HCT116 (cell line): ENCODE measurements around the gene COL5A1. TPM values are rescaled to one million over a fixed set of nuclear protein-coding genes. Genes with fewer than 3 reads are reported as not detected.

Experiments
- ATAC-seq: fragments of 200-7000 bp; cut with Tn5 transposase; 2 replicates; pipeline ENCODE4 v1.9.1; 2020; ENCODE audit warnings: mild to moderate bottlenecking, moderate library complexity
- Bru-seq: library from RNA; stranded (reverse); fragments of 400-500 nt; gene quantifications from one replicate; lab custom pipeline; 2021; lab: Mats Ljungman, UMichigan
- BruChase-seq, 2 experiments: library from RNA; stranded (reverse); fragments of 400-500 nt; gene quantifications; one replicate each; lab custom pipeline; 2021; lab: Mats Ljungman, UMichigan
- BruUV-seq: library from RNA; stranded (reverse); fragments of 400-500 nt; replicated peaks from 2 replicates; lab custom pipeline; 2021; lab: Mats Ljungman, UMichigan
- CTCF ChIA-PET: fragments of 300-600 bp; sonication (Branson Sonifier 250); formaldehyde crosslinking; loops from one replicate; lab custom pipeline; 2021; ENCODE audit warnings: antibody characterized with exemption; lab: Charles Lee
- POLR2A ChIA-PET: fragments of 300-600, 350-600 bp; sonication (Branson Sonifier 250); formaldehyde crosslinking; loops from one replicate; lab custom pipeline; 2021; ENCODE audit warnings: antibody characterized with exemption; lab: Charles Lee
- RAD21 ChIA-PET, 2 experiments: fragments of 300-600 bp; sonication (Branson Sonifier 250); formaldehyde crosslinking; loops; one replicate each; lab custom pipeline; 2023; ENCODE audit warnings: low total read pairs in 2 of 2; ENCODE audit not compliant: uncharacterized antibody in 2 of 2, unreplicated experiment in 2 of 2, low non-redundant PET in 1 of 2; lab: Charles Lee
- DNase-seq: peaks from one replicate; pipeline ENCODE4 v3.0.0-alpha.2; 2010; ENCODE audit warnings: low read depth, low spot score
- H2AFZ ChIP-seq: fragments of 200-600 bp; shearing (Covaris generic), sonication (generic); 2 replicates; pipeline ENCODE4 v1.6.1; 2017; ENCODE audit warnings: low read depth, mixed run types, mixed read lengths, antibody characterized with exemption, low read length; ENCODE audit not compliant: poor library complexity, severe bottlenecking
- H3K27ac ChIP-seq: 2 replicates; pipeline ENCODE4 v1.5.1; 2012; ENCODE audit warnings: low read depth, low read length
- H3K27me3 ChIP-seq: fragments of 200-600 bp; sonication (generic); 2 replicates; pipeline ENCODE4 v1.6.1; 2016; ENCODE audit warnings: mixed run types, low read length, mixed read lengths; ENCODE audit not compliant: insufficient read depth
- H3K36me3 ChIP-seq, 2 experiments: fragments of 200-500 bp in 1 of 2; fragments of 200-600 bp in 1 of 2; sonication (Bioruptor generic) in 1 of 2; sonication (generic) in 1 of 2; 2 replicates each; pipeline versions ENCODE4 v1.5.1 to v1.6.1; 2014 to 2016; ENCODE audit warnings: low read length in 2 of 2, inconsistent platforms in 1 of 2, mixed read lengths in 1 of 2, mixed run types in 1 of 2; ENCODE audit not compliant: insufficient read depth in 2 of 2, control insufficient read depth in 1 of 2
- H3K4me1 ChIP-seq, 2 experiments: fragments of 200-600 bp in 1 of 2; sonication (generic) in 1 of 2; 2 replicates each; pipeline versions ENCODE4 v1.5.1 to v1.6.1; 2012 to 2017; ENCODE audit warnings: low read length in 2 of 2, inconsistent platforms in 1 of 2, mild to moderate bottlenecking in 1 of 2, mixed read lengths in 1 of 2, mixed run types in 1 of 2, moderate library complexity in 1 of 2; ENCODE audit not compliant: insufficient read depth in 2 of 2, control insufficient read depth in 1 of 2
- H3K4me2 ChIP-seq: fragments of 200-600 bp; sonication (generic); 2 replicates; pipeline ENCODE4 v1.6.1; 2017; ENCODE audit warnings: mixed run types, low read length, mixed read lengths
- H3K4me3 ChIP-seq, 2 experiments: fragments of 200-600 bp in 1 of 2; sonication (generic) in 1 of 2; replicated peaks in 1 of 2; 2 replicates each; pipeline ENCODE4 v1.5.1; 2011 to 2016; ENCODE audit warnings: low read length in 2 of 2, control low read depth in 1 of 2, low read depth in 1 of 2, mild to moderate bottlenecking in 1 of 2, mixed read lengths in 1 of 2, mixed run types in 1 of 2
- H3K79me2 ChIP-seq: fragments of 200-600 bp; sonication (generic); 2 replicates; pipeline ENCODE4 v1.6.1; 2017; ENCODE audit warnings: mild to moderate bottlenecking, mixed run types, low read length, moderate library complexity, mixed read lengths; ENCODE audit not compliant: insufficient read depth
- H3K9ac ChIP-seq: fragments of 200-600 bp; sonication (generic); 2 replicates; pipeline ENCODE4 v1.6.1; 2016; ENCODE audit warnings: low read length, mixed read lengths
- H3K9me2 ChIP-seq: fragments of 200-600 bp; sonication (generic), shearing (Covaris generic); 2 replicates; pipeline ENCODE4 v1.6.1; 2017; ENCODE audit warnings: mixed run types, mild to moderate bottlenecking, moderate library complexity; ENCODE audit not compliant: insufficient read depth
- H3K9me3 ChIP-seq, 2 experiments: fragments of 200-500 bp in 1 of 2; fragments of 200-600 bp in 1 of 2; sonication (Bioruptor generic) in 1 of 2; sonication (generic) in 1 of 2; 2 replicates each; pipeline ENCODE4 v1.6.1; 2014 to 2017; ENCODE audit warnings: low read length in 2 of 2, mixed read lengths in 2 of 2, inconsistent platforms in 1 of 2, low read depth in 1 of 2, mild to moderate bottlenecking in 1 of 2, mixed run types in 1 of 2, moderate library complexity in 1 of 2; ENCODE audit not compliant: control insufficient read depth in 1 of 2, insufficient read depth in 1 of 2
- H4K20me1 ChIP-seq: fragments of 200-600 bp; sonication (generic), shearing (Covaris generic); 2 replicates; pipeline ENCODE4 v1.6.1; 2017; ENCODE audit warnings: mixed run types, mild to moderate bottlenecking, moderate library complexity; ENCODE audit not compliant: insufficient read depth
- CBX3 ChIP-seq: IDR thresholded peaks from 2 replicates; pipeline ENCODE4 v1.6.1; 2012; ENCODE audit warnings: low read depth
- CEBPB ChIP-seq: IDR thresholded peaks from 2 replicates; pipeline ENCODE4 v1.6.1; 2012; ENCODE audit warnings: low read depth
- CTCF ChIP-seq, 3 experiments: fragments of 200-600 bp in 1 of 3; sonication (generic) in 1 of 3; IDR thresholded peaks in 2 of 3; conservative IDR thresholded peaks in 1 of 3; 2 replicates each; pipeline ENCODE4 v1.5.1; 2012 to 2017; ENCODE audit warnings: low read depth in 2 of 3, low read length in 2 of 3, antibody characterized with exemption in 1 of 3, borderline replicate concordance in 1 of 3, control low read depth in 1 of 3, mild to moderate bottlenecking in 1 of 3, mixed read lengths in 1 of 3, mixed run types in 1 of 3, moderate library complexity in 1 of 3; ENCODE audit not compliant: insufficient read depth in 1 of 3
- EZH2 ChIP-seq: fragments of 200-600 bp; sonication (generic); IDR thresholded peaks from 2 replicates; pipeline ENCODE4 v1.6.1; 2017; ENCODE audit warnings: antibody characterized with exemption, mixed run types
- EZH2phosphoT487 ChIP-seq: fragments of 200-600 bp; IDR thresholded peaks from 2 replicates; pipeline ENCODE4 v1.6.1; 2018; ENCODE audit warnings: antibody characterized with exemption, borderline replicate concordance
- JUND ChIP-seq: IDR thresholded peaks from 2 replicates; pipeline ENCODE4 v1.6.1; 2012
- POLR2A ChIP-seq: IDR thresholded peaks from 2 replicates; pipeline ENCODE4 v1.7.0; 2011; ENCODE audit warnings: borderline replicate concordance; ENCODE audit not compliant: insufficient read depth, insufficient read length; ENCODE audit errors: extremely low read depth
- RAD21 ChIP-seq: IDR thresholded peaks from 2 replicates; pipeline ENCODE4 v1.6.1; 2012; ENCODE audit warnings: low read depth, mild to moderate bottlenecking
- REST ChIP-seq: IDR thresholded peaks from 2 replicates; pipeline ENCODE4 v1.6.1; 2012; ENCODE audit warnings: low read depth
- SP1 ChIP-seq: IDR thresholded peaks from 2 replicates; pipeline ENCODE4 v1.6.1; 2012; ENCODE audit warnings: low read depth
- SRF ChIP-seq: IDR thresholded peaks from 2 replicates; pipeline ENCODE4 v1.6.1; 2012; ENCODE audit warnings: low read depth
- ZBTB33 ChIP-seq: IDR thresholded peaks from 2 replicates; pipeline ENCODE4 v1.6.1; 2011; ENCODE audit warnings: mild to moderate bottlenecking, low read length, moderate library complexity; ENCODE audit not compliant: insufficient replicate concordance; ENCODE audit errors: extremely low read depth
- intact Hi-C: fragments of 100-400 bp; cut with micrococcal nuclease; formaldehyde crosslinking; loops from 2 replicates; pipeline ENCODE4 v1.10.0; 2022
- long read RNA-seq: library from polyadenylated mRNA; unstranded; transcript quantifications from one replicate; pipeline ENCODE4 v2.0.0, GENCODE V29; 2021; ENCODE audit not compliant: unreplicated experiment
- polyA plus RNA-seq: library from polyadenylated mRNA; unstranded; fragments of >200 nt; gene quantifications from 2 replicates; pipeline ENCODE4 v1.2.1, GENCODE V29; 2012; ENCODE audit warnings: missing spikeins
- total RNA-seq: library from RNA; stranded (reverse); gene quantifications from one replicate; pipeline ENCODE4 v1.2.1, GENCODE V29; 2021; ENCODE audit not compliant: unreplicated experiment

COL5A1 gene
- 0.30 TPM for total RNA-seq
- polyA plus RNA-seq: 0.02 and 0.04 TPM in 2 replicates
- percentile 3 among the genes with signal in this experiment for Bru-seq, nascent RNA
- percentile 5 among the genes with signal in this experiment for BruChase-seq, experiment 1, labeled RNA remaining after a 6-hour chase
- BruChase-seq, experiment 2, labeled RNA remaining after a 2-hour chase: percentile 3 among the genes with signal in this experiment
- long read RNA-seq, partial matches to known transcripts: 0 of 1 reads
- long read RNA-seq, other reads (novel, unspliced or antisense): 1 of 1 reads

- Histone ChIP-seq H3K79me2 (no peaks in the 10 kb centered on the region), H3K36me3 (no peaks in the 10 kb centered on the region), H3K27me3 (no peaks in the 10 kb centered on the region; the same call in none of the 2 replicates), H3K9me3 (no peaks in the 10 kb centered on the region), H3K4me3 (no peak within 1 kb of the TSS), H2AFZ (no peak within 1 kb of the TSS), H3K4me1 (no peaks in the 10 kb centered on the region), H3K9ac (no peak within 1 kb of the TSS), H3K4me2 (no peak within 1 kb of the TSS), H4K20me1 (no peaks in the 10 kb centered on the region), H3K9me2 (no peaks in the 10 kb centered on the region), H3K27ac (no peak within 1 kb of the TSS)
- BruUV-seq: no TSS peak
- ChIA-PET POLR2A (no interaction called here), CTCF (no interaction called here), RAD21 (no interaction called here)
- ATAC-seq (no peak), DNase-seq (no peak)
- intact Hi-C loops: no loop called here
- TF ChIP-seq SP1 (no peak), CTCF (IDR thresholded peaks at IDR 0.05 in 2 of 3, conservative IDR thresholded peaks at IDR 0.05 in 1 of 3; ENCODE audit: borderline replicate concordance in 1 of 3, insufficient read depth in 1 of 3, low read depth in 2 of 3, low read length in 2 of 3) (no peak), EZH2 (no peak), EZH2phosphoT487 (no peak), JUND (no peak), CBX3 (no peak), SRF (no peak), RAD21 (no peak), CEBPB (no peak), REST (no peak), POLR2A (no peak), ZBTB33 (no peak)
These were observed at the start of gene COL5A1 for GRCh38 chr9:134641173-134641989. TSS of gene COL5A1 (plus strand) at chr9:134641803. CDS start at chr9:134642188, 385 bp downstream.
